Middle frontal gyrus (tissue), 1 donor: ENCODE results near the gene SFTA2.
"Not testable (repeated sequence)": the region's sequence is repeated elsewhere in the genome, so short reads cannot be mapped to it uniquely, and the experiment has no call there.

Source experiments
- DNase-seq: peaks from one replicate; pipeline ENCODE4 v3.0.0-alpha.2; 2015; ENCODE audit warnings: low spot score; ENCODE audit errors: extremely low spot score

The SFTA2 gene

DNA sequence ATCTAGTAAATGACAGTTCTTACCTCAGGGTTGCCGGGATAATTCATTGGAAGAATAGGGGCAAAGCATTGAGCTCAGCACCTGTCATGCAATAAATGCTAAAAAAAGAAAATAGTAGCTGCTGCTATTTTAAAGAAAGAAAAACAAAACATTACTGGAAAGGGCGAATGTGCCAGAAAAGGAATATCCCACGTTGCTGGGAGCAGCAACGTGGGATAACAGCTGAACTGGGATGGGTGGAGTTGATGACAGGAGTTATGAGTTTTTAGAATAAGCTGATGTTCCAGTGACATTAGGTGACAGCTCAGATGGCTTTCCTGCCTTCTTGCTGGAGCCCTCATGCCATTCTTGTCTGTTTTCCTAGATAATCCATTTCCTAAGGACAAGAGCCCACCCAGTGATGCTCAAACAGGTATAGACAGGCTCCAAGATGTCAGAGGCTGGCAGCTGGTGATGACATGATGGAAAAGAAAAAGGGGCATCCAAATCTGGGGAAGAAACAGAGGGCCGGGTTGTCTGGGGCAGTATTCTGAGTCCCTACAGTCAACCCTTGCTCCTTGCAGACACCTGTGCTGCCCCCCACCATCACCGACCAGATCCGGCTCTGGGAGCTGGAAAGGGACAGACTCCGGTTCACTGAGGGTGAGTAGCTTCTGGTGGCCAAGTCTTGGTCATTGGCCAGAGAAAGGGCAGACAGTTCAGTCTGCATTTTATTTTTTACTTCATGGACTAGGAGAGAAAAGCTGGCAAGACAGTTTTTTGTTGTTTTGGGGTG, 19.0 kb downstream of the SFTA2 start:
- no peak for DNase-seq

DNA sequence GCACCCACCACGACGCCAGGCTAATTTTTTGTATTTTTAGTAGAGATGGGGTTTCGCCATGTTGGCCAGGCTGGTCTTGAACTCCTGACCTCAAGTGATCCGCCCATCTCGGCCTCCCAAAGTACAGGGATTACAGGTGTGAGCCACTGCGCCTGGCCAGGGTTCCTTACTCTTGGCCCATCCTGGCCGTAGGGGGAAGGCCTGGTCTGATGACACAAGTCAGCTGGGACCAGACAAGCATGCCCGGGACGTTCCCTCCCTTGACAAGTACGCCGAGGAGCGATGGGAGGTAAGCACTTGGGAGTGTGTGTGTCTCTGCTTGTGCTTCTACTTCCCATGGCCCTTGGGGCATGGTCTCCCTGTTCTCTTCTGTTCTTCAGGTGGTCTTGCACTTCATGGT, 21.5 kb downstream of the SFTA2 start:
- DNase-seq = not testable (repeated sequence)

DNA sequence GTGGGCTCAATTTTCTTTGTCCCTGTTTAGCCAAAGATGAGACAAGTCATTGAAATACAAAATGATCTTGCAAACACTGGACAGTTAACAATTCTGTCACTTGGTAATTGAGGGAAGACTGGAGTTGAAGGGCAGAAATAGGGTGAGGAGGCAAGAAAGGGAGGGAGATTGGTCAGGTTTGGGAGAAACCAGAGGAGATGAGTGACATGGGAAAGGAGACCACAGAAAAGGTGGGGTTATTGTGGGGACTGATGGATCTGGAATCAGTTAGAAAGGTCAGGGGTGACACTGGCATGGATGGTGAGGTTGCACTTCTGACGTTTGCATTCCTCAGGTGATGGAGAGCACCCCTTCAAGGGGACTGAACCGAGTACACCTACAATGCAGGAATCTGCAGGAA, 23.3 kb downstream of the SFTA2 start:
- no peak for DNase-seq

- DNase-seq = peak; percentile 95
These were observed 24.0 kb downstream of the SFTA2 start, which contains the start of gene GTF2H4 for GRCh38 chr6:30907758-30908591. Gene GTF2H4, plus strand, starts transcription at chr6:30908207.

- DNase-seq = not testable (repeated sequence)
These were observed 24.6 kb downstream of the SFTA2 start for GRCh38 chr6:30907290-30907757.

DNA sequence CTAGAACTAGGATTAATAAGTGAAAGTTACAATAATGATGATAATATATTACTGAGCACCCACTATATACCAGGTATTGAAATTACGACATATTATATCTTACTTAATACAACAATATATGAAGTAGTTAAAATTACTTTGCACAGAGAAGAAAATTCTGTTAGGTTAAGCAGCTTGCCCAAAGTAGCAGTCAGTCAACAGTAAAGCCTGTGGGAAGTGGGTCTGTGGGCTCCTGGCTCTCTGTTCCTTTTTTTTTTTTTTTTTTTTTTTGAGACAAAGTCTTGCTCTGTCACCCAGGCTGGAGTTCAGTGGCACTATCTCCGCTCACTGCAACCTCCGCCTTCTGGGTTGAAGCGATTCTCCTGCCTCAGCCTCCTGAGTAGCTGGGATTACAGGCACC, 28.7 kb downstream of the SFTA2 start:
- no peak for DNase-seq

DNA sequence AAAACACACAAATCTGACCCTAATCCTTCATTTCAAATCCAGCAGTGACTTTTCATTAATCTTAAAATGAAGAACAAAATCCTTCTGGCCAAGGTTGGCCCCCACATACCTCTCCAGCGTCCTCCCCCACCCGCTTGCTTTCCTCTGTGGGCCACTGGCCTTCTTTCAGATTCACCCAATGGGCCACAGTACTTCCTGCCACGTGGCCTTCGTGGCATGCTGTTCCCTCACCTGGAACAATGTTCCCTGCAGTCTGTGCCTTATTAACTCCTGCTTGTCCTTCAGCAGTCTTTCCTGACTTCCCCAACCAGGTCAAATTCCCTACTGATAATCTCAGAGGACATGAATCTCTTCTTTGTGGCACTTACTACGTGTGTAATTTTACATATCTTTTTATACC, 29.3 kb downstream of the SFTA2 start:
- DNase-seq = no peak

- not testable (repeated sequence) for DNase-seq
These were observed 29.8 kb downstream of the SFTA2 start for GRCh38 chr6:30902196-30902595.

GRCh38 chr6:30901436-30901835, 30.5 kb downstream of the SFTA2 start:
- DNase-seq = no peak

DNA sequence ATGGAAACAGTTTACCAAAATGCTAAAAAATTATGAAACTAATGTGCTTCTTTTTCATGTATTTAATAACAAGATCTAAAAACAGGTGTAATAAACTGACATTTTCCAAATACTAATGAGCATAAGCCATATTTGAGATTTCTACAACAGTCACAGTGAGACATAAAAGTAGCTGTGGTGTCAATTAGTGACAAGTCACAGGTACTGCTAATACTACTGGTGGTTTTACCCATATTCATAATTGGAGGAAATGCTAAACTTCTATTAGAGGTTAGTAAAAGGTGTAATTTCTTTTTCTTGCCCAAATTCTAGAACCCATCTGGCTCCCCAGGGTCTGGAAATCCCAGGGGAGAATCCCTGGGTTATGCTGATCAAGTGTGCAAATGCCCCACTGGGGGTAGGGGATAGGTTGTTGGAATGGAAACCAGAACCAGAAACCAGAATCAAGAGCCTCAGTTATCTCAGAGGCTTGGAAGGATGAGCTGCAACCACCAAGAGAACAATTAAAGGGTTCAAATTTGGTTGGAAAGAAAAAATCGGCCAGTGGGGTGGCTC, 31.0 kb downstream of the SFTA2 start:
- no peak for DNase-seq

GRCh38 chr6:30898750-30899360, 33.1 kb downstream of the SFTA2 start:
- DNase-seq = no peak

DNA sequence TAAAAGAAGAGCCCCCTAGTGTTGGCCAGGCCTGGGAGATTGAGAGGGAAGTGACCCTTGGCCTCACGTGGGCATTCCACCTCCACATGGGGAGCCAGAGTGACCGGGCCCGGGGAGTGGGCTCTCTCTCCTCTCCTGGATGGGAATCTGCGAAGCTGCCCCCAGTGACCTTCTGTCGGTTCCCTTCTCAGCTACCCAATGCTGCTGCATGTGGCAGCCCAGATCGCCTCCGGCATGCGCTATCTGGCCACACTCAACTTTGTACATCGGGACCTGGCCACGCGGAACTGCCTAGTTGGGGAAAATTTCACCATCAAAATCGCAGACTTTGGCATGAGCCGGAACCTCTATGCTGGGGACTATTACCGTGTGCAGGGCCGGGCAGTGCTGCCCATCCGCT, 34.1 kb downstream of the SFTA2 start:
- DNase-seq = no peak

DNA sequence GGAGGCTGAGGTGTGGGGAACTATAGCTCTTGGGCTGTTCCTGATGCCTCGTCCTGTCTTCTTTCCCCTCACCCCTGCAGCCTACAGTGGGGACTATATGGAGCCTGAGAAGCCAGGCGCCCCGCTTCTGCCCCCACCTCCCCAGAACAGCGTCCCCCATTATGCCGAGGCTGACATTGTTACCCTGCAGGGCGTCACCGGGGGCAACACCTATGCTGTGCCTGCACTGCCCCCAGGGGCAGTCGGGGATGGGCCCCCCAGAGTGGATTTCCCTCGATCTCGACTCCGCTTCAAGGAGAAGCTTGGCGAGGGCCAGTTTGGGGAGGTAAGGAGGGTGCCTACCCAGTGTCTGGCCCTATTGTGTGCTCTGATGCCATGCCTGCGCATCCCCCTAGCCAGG, 35.4 kb downstream of the SFTA2 start:
- DNase-seq = no peak

GRCh38 chr6:30895343-30895742, 36.6 kb downstream of the SFTA2 start:
- no peak for DNase-seq

DNA sequence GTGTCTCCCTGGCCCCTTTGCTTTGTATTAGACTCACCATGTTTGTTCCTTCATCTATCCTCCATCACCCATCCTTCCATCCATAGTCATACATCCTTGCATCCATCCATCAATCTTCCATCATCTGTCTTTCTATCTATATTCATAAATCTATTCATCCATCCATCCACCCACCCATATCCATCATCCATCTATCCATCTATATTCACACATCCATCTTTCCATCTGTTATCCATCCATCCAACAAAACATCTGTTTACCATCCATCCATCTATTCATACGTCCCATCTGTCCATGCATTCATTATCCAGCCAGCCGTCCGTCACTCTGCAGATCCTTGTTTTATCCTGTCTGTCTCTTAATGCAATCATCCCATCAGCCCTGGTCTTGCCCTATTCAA, 37.0 kb downstream of the SFTA2 start:
- DNase-seq = no peak

- no peak for DNase-seq
These were observed 37.6 kb downstream of the SFTA2 start for GRCh38 chr6:30894381-30894780.

DNA sequence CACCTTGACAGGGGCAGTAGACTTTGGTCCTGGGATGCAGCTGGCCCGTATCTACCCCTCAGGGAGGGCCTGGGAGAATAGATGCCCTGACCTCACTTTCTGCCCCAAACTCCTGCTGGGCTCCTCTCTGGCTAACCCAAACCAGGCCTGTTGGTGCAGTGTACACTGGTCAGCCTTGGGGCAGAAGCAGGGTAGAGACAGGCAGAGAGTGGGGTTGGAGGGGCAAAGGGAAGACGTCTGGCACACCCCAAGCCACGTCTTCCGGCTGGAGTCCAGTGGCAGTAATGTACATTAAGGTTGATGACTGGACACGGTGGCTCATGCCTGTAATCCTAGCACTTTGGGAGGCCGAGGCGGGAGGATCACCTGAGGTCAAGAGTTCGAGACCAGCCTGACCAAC, 38.3 kb downstream of the SFTA2 start:
- DNase-seq = no peak

DNA sequence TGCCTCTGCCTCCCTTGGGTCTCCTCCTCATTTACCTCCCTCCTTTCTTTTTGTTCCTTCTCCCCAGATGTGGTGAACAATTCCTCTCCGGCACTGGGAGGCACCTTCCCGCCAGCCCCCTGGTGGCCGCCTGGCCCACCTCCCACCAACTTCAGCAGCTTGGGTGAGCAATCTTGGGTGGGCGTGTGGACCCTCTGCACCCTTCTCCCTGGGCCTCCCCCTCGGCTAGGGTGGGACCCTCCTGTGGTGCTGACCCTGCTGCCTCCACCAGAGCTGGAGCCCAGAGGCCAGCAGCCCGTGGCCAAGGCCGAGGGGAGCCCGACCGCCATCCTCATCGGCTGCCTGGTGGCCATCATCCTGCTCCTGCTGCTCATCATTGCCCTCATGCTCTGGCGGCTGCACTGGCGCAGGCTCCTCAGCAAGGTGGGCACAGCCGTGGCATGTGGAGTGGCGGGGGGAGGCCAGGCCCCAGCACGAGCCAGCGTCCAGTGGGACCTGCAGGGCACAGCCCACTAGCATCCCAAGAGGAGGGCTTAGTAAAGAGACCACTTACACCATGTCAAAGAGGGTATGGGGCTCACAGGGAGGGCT, 38.9 kb downstream of the SFTA2 start:
- DNase-seq = no peak

- DNase-seq = no peak
These were observed 40.0 kb downstream of the SFTA2 start for GRCh38 chr6:30891816-30892538.

DNA sequence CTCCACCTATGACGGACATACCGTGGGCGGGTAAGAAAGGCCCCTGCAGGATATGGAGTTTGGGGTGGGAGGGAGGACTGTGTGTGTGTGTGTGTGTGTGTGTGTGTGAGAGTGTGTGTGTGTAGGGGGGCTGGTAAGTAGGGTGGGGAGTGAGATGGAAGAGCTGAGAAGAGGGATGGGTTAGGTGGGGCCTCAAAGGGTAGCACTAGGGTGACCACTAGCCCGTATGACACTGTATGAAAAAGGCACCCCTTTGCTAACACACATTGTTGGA, 40.6 kb downstream of the SFTA2 start:
- no peak for DNase-seq
